Transverse colon (tissue), 4 donors: Measurements from ENCODE around the gene TPH2.

Experiments used
- CTCF ChIP-seq, 5 experiments: fragments of 200-600 bp in 3 of 5; fragments of 450-650 bp in 2 of 5; sonication (generic) in 3 of 5; IDR thresholded peaks; 1 replicate in 2 of 5; 2 replicates in 3 of 5; pipeline ENCODE4 v1.5.1; 2016 to 2017; ENCODE audit warnings: antibody characterized with exemption in 5 of 5, inconsistent platforms in 3 of 5, mild to moderate bottlenecking in 2 of 5, moderate library complexity in 1 of 5
- EP300 ChIP-seq: sonication (generic); formaldehyde crosslinking; IDR thresholded peaks from one replicate; pipeline ENCODE4 v1.6.1; 2017; ENCODE audit warnings: antibody characterized with exemption, low read depth
- POLR2A ChIP-seq: fragments of 450-650 bp; IDR thresholded peaks from one replicate; pipeline ENCODE4 v1.6.1; 2016; ENCODE audit warnings: antibody characterized with exemption, mild to moderate bottlenecking, moderate library complexity
- POLR2AphosphoS5 ChIP-seq, 3 donors: sonication (generic); formaldehyde crosslinking; IDR thresholded peaks; one replicate each; pipeline ENCODE4 v1.6.1; 2016; ENCODE audit warnings: antibody characterized with exemption in 3 of 3

GRCh38 chr12:71945121-71945520 is 6.5 kb downstream of the TPH2 start:
- TF ChIP-seq EP300 (no peak), POLR2A (no peak), CTCF (IDR thresholded peaks at IDR 0.05) (no peak), POLR2AphosphoS5 (IDR thresholded peaks at IDR 0.05) (no peak)
